Embryonic facial prominence (tissue), 1 donor: ENCODE measurements around the gene PLEKHM3.

Source experiments
- DNase-seq: peaks from one replicate; pipeline ENCODE4 v3.0.0-alpha.2; 2016; ENCODE audit errors: extremely low spot score

The PLEKHM3 gene

GRCh38 chr2:207990784-207991183 is 34.5 kb downstream of the PLEKHM3 start:
- no peak for DNase-seq

DNA sequence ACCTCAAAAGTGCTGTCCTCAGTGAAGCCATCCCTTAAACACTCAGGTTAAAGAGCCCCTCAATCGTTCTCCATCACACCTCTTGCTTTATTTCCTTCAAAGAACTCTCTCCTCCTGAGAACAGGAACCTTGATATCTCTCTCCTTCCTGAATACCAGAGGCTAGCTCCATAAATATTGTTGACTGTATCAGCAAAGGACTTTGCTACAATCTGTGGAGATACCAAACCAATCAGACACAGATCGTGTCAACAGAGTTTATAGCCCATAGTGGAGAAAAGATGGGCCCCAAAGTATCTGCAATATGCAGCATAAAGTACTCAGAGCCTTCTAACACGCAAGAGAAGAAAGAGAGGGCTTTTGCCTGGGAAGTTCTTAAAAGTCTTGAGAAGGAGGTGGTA is 36.4 kb downstream of the PLEKHM3 start:
- no peak for DNase-seq

DNA sequence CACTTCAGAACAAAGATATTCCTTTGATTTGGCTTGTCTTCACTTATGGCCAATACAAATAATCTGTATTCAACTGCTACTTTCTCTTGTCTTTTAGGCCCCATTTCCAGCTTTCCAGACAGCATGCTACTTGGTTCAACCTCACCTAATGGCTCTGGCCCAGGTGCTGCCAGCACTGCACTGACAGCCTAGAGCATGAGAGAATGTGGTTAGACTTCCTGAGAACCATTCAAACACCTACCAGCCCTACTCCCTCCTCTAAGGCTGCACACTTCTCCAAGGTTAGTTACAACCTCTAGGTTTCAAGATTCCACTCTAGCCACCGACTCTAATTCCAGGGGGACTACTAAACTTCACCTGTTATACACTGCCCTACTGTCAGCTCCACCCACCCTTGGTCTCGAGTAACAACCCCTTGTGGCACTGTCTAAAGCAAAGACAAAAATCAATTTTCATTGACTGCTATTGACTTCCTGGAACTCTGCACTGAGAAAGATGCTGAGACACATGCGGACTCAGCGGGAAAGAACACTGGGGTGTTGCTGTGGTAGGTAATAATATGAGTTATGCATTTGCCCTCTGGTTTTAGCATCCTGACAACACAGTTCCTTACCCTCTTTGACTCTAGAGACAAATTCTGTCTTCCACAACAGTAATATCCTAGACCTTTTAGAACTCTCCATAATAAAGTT is 38.2 kb downstream of the PLEKHM3 start:
- no peak for DNase-seq

DNA sequence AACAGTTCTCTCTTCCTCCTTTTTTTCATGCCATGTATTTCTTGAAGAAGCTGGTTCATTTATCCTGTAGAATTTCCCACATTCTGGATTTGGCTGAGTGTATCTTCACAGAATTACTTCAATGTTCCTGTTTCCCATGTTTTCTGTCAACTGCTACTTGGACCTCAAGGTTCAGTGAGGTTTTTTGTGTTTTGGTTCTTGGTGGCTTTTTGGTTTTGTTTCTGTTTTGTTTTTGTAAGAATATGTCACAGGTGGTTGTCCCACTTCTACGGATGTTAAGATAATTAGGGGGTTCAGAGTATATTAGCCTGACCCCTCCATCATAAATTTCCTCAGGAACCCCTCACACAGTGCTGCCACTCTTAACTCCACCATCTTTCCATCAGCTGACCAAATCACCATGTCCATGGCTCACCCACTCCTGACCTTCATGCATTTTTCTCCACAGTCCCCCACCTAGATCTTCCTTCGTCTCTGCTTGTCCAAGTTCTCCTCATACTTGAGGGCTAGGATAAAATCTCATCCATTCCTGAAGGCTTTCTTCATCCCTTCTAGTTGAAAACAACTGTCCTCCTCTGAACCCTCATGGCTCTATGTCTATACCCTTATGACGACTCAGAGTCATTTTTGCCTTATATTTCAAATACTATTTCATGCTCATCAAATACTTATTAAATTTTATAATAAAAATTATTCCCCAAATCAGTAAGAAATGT is 40.4 kb downstream of the PLEKHM3 start:
- DNase-seq = no peak

GRCh38 chr2:207983641-207984042 is 41.7 kb downstream of the PLEKHM3 start:
- no peak for DNase-seq

- no peak for DNase-seq
These were observed 47.0 kb downstream of the PLEKHM3 start for GRCh38 chr2:207978177-207978948.

- no peak for DNase-seq
These were observed 49.4 kb downstream of the PLEKHM3 start for GRCh38 chr2:207975921-207976320.

DNA sequence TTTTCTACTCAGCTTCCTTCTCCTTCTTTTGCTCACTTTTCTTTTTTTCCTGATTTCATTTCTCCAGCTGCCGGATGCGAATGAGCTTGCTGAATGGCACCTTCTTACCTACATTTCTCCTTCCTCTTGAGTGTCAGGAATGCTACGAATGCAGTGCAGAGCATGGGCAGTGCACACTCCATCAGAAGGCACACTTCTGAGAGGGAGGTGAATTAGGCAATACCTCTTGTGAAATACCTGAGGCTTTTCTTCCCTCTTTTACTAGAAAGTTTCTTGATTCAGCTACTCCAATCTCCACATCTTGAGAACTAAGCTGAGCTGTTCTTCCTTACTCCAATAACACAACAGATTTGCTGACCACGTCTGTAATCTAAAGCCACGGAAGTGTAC is 51.1 kb downstream of the PLEKHM3 start:
- no peak for DNase-seq

GRCh38 chr2:207970826-207971180 is 54.5 kb downstream of the PLEKHM3 start:
- DNase-seq = no peak

DNA sequence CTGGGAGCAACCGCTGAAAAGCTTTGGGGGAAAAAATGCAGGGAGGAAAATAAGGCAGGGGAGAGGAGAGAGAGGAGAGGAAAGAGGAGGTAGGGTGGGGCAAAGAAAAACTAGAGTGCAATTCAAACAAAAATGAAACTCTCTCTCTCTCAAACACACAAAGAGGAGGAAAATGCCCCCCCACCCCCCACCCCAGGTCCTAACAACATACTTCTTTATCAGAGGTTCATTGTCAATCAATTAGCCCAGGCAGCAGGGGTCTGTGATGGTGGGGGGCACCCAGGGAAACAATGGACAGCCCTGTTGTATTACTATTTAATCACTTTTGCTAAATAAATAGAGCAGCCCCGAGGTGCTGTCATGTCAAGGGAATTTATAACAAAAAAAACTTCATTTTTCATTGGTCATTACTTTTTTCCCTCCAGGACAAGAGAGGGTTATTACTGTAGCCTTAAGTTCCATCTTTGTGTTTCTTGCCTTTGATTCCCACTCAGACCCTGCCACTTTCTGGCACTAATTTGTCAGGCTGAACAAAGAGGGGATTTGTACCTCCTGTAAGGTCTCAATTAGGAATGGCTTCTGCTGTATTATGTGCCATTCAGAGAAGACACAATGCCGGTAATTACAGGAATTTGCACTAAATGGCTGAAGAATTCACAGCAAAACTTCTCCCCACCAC is 55.0 kb downstream of the PLEKHM3 start:
- DNase-seq = no peak

DNA sequence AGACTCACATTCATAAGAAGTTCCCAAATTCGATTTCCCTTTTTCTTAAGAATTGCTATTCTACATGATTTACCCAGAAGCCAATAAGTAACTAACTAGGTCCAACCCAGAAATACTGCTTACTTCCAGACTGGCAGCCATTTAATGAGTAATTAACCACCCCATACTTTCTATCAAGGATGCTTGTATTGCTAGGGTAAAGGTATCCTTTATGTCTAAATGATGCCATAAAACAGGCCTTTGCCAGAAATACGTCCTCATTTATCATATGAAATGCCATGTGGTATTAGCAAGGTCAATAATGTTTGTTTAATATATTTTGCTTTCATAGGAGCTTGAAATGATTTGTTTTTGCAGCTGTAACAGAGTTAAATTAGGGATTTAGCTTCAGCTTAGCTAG is 56.1 kb downstream of the PLEKHM3 start:
- no peak for DNase-seq

DNA sequence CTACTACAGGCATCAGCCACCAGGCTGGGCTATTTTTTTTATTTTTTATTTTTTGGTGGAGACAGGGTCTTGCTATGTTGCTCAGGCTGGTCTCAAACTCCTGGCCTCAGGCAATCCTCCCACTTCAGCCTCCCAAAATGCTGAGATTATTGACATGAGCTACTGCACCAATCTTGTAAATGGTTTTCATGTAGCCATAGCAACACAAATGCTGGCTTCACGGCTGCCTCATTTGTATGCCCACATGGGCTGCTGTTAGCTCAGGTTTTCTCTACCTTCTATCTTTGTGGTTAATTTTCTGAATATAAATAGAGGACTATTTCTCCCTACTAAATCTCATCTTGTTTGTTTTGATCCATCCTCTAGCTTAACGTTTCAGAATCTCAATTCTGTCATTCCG is 58.2 kb downstream of the PLEKHM3 start:
- DNase-seq = no peak

GRCh38 chr2:207960911-207961310 is 64.4 kb downstream of the PLEKHM3 start:
- DNase-seq = no peak

DNA sequence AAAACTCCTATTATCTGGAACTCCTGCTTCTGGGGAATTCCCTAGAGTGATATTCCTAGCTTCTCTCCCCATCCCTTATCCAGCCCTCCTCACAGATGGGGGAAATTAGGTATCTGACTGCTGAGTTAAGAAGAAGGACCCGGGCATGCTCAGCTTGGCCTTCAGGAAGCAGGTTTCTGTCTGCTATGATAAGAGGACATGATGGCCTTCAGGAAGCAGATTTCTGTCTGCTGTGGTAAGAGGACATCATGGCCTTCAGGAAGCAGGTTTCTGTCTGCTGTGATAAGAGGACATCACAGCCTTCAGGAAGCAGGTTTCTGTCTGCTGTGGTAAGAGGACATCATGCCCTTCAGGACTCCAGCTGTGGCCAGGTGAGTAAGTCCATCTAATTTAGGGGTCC is 65.2 kb downstream of the PLEKHM3 start:
- no peak for DNase-seq

DNA sequence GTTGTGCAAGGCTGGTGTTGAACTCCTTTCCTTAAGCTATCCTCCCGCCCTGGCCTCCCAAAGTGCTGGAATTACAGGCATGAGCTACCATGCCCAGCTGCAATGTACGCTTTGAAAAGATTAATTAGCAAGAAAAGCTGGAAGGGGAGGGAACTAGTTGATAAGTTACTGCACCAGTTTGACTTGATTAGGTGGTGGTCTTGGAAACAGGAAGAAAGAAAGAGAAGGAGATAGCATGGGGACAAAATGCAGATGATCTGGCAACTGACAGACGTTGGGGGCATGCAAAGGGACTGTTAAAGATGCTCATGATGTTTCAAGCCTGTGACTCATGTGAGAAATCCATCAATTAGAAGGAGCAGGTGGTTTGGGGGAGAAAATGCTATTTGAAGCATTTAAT is 68.6 kb downstream of the PLEKHM3 start:
- no peak for DNase-seq

DNA sequence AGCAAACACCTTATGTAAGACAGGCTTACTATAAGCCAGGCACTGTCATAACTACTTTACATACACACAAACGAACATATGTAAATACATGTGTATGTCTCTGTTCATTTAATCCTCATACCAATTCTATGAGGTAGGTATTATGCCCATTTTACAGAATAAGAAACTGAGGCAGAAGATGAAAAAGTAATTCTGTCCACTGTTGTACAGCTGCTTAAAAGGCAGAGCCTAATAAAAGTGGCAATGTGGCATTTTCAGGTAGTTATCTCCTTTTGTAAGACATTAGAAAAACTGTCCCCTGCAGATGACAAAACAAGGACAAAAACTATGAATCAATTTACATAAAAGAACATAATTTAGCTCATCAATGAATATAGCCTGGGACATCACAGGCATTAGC is 69.9 kb downstream of the PLEKHM3 start:
- DNase-seq = no peak

GRCh38 chr2:207953354-207953753 is 72.0 kb downstream of the PLEKHM3 start:
- DNase-seq = no peak

DNA sequence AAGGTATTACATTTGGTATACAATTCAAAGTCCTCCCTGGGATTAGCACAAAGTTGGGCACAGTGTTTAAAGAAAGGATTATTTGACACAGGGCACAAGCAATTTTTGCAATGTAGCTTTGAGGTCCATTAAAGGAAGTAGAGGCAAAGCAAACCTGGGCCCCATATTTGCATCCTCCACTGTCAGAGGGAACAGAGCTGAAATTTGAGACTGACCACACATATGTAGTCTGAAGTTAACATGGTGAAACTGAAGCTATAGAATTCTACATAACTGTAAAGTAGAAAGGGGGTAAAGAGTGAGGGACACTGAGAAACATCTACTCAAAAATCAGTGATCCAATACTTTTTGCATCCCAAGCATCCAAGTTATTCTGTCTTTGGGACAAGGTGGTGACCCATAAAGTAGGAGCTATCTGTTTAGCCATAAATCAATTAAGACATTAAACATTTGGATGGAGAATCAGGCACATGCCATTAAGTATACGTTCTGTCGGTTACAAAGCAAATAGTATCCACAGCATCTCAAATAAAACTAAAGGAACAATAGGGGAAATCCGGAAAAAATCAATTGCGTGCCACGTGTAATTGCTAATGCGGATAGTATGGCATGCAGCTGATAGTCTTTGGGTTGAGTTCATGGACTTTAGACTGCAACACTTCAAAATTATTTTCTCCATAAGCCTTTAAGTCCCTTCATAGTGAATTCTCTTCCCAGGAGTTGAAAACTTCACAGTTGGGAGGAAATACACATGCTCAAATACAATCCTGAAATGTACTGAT is 72.6 kb downstream of the PLEKHM3 start:
- no peak for DNase-seq

GRCh38 chr2:207951734-207952470 is 73.4 kb downstream of the PLEKHM3 start:
- DNase-seq = no peak

DNA sequence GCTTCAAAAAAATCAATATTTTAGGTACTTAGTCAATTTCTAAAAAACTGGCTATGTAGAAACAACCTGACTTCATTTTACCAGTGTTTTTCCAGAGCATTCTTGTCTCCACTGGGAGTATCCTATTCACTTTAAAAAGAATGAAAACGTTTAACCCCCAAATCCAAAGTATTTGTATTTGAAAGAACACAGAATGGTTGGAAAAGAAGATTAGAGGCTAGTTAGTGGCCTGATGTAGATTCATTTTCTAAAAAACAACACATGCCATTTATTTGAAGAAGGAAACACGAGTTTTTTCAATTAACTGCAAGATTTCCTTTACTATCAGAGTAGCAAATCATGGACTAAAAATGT is 74.6 kb downstream of the PLEKHM3 start:
- DNase-seq = no peak
